T-cell (primary cell): ENCODE results near the gene OR2AK2. TPM values are rescaled to one million over a fixed set of nuclear protein-coding genes. Genes with fewer than 3 reads are reported as not detected.

ENCODE experiments used
- ATAC-seq, 4 experiments: fragments of 200-7000 bp in 3 of 4; fragments of 150-1000 bp in 1 of 4; cut with Tn5 transposase; replicated peaks in 1 of 4; 1 replicate in 3 of 4; 2 replicates in 1 of 4; pipeline ENCODE4 v1.10.0; 2021; ENCODE audit warnings: moderate library complexity in 3 of 4, mild to moderate bottlenecking in 2 of 4, moderate number of reproducible peaks in 1 of 4
- CTCF ChIA-PET, 2 donors: fragments of 300-600 bp; sonication (Branson Sonifier 250); formaldehyde crosslinking; loops; one replicate each; lab custom pipeline; 2022; ENCODE audit warnings: antibody characterized with exemption in 2 of 2; lab: Charles Lee
- POLR2A ChIA-PET, 2 donors: fragments of 300-600 bp; sonication (Branson Sonifier 250); formaldehyde crosslinking; loops; one replicate each; lab custom pipeline; 2022; ENCODE audit warnings: antibody characterized with exemption in 2 of 2; lab: Charles Lee
- DNase-seq, 35 experiments: peaks; one replicate each; pipeline versions ENCODE4 v3.0.0 to v3.0.0-alpha.2; 2013 to 2023
- H3K27ac ChIP-seq: one replicate; pipeline ENCODE4 v1.5.1; 2013; ENCODE audit warnings: low read length
- H3K27me3 ChIP-seq, 2 experiments: replicated peaks in 1 of 2; 1 replicate in 1 of 2; 2 replicates in 1 of 2; pipeline versions ENCODE4 v1.6.1 to v1.7.0; 2013; ENCODE audit warnings: low read length in 1 of 2, mixed read lengths in 1 of 2; ENCODE audit not compliant: control insufficient read depth in 2 of 2, insufficient read depth in 2 of 2; ENCODE audit errors: extremely low read depth in 1 of 2
- H3K36me3 ChIP-seq, 2 donors: 1 replicate in 1 of 2; 2 replicates in 1 of 2; pipeline versions ENCODE4 v1.6.1 to v1.7.0; 2013; ENCODE audit warnings: low read length in 1 of 2; ENCODE audit not compliant: control insufficient read depth in 2 of 2, insufficient read depth in 1 of 2; ENCODE audit errors: extremely low read depth in 1 of 2
- H3K4me1 ChIP-seq, 2 experiments: 1 replicate in 1 of 2; 2 replicates in 1 of 2; pipeline versions ENCODE4 v1.6.1 to v1.7.0; 2013; ENCODE audit warnings: low read length in 2 of 2, mixed read lengths in 1 of 2; ENCODE audit not compliant: insufficient read depth in 2 of 2, control insufficient read depth in 1 of 2; ENCODE audit errors: extremely low read depth in 1 of 2
- H3K4me3 ChIP-seq, 2 donors: 1 replicate in 1 of 2; 2 replicates in 1 of 2; pipeline versions ENCODE4 v1.5.1 to v1.7.0; 2013; ENCODE audit warnings: mild to moderate bottlenecking in 2 of 2, low read length in 1 of 2, moderate library complexity in 1 of 2; ENCODE audit not compliant: control insufficient read depth in 1 of 2; ENCODE audit errors: extremely low read depth in 1 of 2
- H3K9me3 ChIP-seq: 2 replicates; pipeline ENCODE4 v1.7.0; 2013
- H3K27ac Mint-ChIP-seq, 2 donors: one replicate each; pipeline ENCODE4 v1.8.0; 2020 to 2021; ENCODE audit warnings: mild to moderate bottlenecking in 2 of 2, mixed read lengths in 2 of 2
- H3K27me3 Mint-ChIP-seq, 2 donors: one replicate each; pipeline ENCODE4 v1.8.0; 2021 to 2022; ENCODE audit warnings: mixed read lengths in 2 of 2
- H3K36me3 Mint-ChIP-seq: one replicate; pipeline ENCODE4 v1.8.0; 2021; ENCODE audit warnings: mixed read lengths
- H3K4me1 Mint-ChIP-seq, 3 donors: one replicate each; pipeline ENCODE4 v1.8.0; 2020 to 2022; ENCODE audit warnings: mixed read lengths in 3 of 3, mild to moderate bottlenecking in 1 of 3
- H3K4me3 Mint-ChIP-seq, 3 donors: one replicate each; pipeline ENCODE4 v1.8.0; 2020 to 2022; ENCODE audit warnings: mild to moderate bottlenecking in 3 of 3, mixed read lengths in 3 of 3, moderate library complexity in 3 of 3
- H3K9me3 Mint-ChIP-seq, 3 donors: one replicate each; pipeline ENCODE4 v1.8.0; 2020 to 2022; ENCODE audit warnings: mixed read lengths in 3 of 3
- WGBS: methylation state at CpG from one replicate; pipeline ENCODE4 v1.1.5; 2013; ENCODE audit warnings: missing lambda C conversion rate; ENCODE audit not compliant: insufficient coverage; 5-methylcytosine and 5-hydroxymethylcytosine counted together
- total RNA-seq, 35 experiments: library from RNA in 6 of 35; stranded (reverse) in 6 of 35; fragments of 120-200 nt in 1 of 35; gene quantifications; one replicate each; pipeline versions ENCODE4 v1.2.1 to v1.2.4 and lab custom pipeline; 2013 to 2026

The OR2AK2 gene, protein sequence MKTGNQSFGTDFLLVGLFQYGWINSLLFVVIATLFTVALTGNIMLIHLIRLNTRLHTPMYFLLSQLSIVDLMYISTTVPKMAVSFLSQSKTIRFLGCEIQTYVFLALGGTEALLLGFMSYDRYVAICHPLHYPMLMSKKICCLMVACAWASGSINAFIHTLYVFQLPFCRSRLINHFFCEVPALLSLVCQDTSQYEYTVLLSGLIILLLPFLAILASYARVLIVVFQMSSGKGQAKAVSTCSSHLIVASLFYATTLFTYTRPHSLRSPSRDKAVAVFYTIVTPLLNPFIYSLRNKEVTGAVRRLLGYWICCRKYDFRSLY
- under 1 TPM in 2 of 5 donors, not detected in 3; 0.33 to 0.49 TPM for total RNA-seq
- 0.39 TPM for total RNA-seq (2013)
- 0 to 0.20 (median 0) reads per million in 29 experiments for total RNA-seq (lab: John Stamatoyannopoulos, UW)

GRCh38 chr1:247964933-247965332, at the start of gene OR2AK2:
Gene OR2AK2 (plus strand): TSS chr1:247965233. CDS start chr1:247965377, 144 bp downstream.
- no peak for DNase-seq
- H3K36me3 ChIP-seq, result no peaks in the 10 kb centered on the region
- ChIA-PET CTCF (no interaction called here), POLR2A (no interaction called here)
- H3K4me1 Mint-ChIP-seq, result peaks cover 0 to 2% (median 0%) of the 10 kb centered on the region in 3 donors
- no peaks in the 10 kb centered on the region for H3K36me3 Mint-ChIP-seq
- WGBS, result no CpG with 5 or more reads among the region's 2 CpGs
- H3K9me3 Mint-ChIP-seq, result peaks cover 0 to 14% (median 5%) of the 10 kb centered on the region in 3 donors
- H3K27ac Mint-ChIP-seq, result no peak within 1 kb of the TSS
- no peak within 1 kb of the TSS for H3K27ac ChIP-seq
- H3K4me3 ChIP-seq, result no peak within 1 kb of the TSS
- no peaks in the 10 kb centered on the region for H3K9me3 ChIP-seq
- no peaks in the 10 kb centered on the region for H3K27me3 ChIP-seq
- H3K27me3 Mint-ChIP-seq, result no peaks in the 10 kb centered on the region
- H3K4me3 Mint-ChIP-seq, result no peak within 1 kb of the TSS
- no peaks in the 10 kb centered on the region for H3K4me1 ChIP-seq
- no peak for ATAC-seq

DNA sequence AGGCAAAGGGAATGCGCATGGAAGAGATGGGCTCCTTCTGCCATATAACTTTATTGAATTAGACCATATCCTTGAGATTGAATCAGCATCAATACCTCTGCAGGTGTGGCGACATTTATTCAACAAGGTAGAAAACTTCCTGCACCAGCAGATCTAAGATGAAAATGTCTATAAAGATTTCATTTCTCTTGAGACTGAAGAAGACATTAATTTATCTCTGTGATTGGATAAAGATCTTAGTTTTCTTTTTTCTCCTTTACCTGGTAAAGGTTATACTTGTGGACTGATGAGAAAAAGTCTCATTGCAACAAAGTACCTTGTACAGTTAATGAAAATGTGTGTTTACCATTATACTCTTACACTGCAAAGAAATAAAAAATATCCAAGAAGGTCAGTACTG, 45.1 kb upstream of the OR2AK2 start, which contains the start of gene OR2T8:
TSS of gene OR2T8 (plus strand) at position 301 of the 400 bp plus-strand sequence. CDS start 766 bp downstream, outside the sequence.
- no peaks in the 10 kb centered on the region for H3K4me1 ChIP-seq
- WGBS, result no CpG with 5 or more reads among the region's 2 CpGs
- Mint-ChIP-seq H3K4me3 (no peak within 1 kb of the TSS), H3K36me3 (no peaks in the 10 kb centered on the region), H3K4me1 (no peaks in the 10 kb centered on the region), H3K27me3 (peaks cover 2 to 12% of the 10 kb centered on the region in 2 donors), H3K27ac (no peak within 1 kb of the TSS), H3K9me3 (no peaks in the 10 kb centered on the region)
- no peaks in the 10 kb centered on the region for H3K36me3 ChIP-seq
- DNase-seq (no peak), ATAC-seq (no peak)
- H3K9me3 ChIP-seq, result no peaks in the 10 kb centered on the region
- no peak within 1 kb of the TSS for H3K4me3 ChIP-seq
- ChIA-PET POLR2A (no interaction called here), CTCF (no interaction called here)
- no peaks in the 10 kb centered on the region for H3K27me3 ChIP-seq
- H3K27ac ChIP-seq, result no peak within 1 kb of the TSS

DNA sequence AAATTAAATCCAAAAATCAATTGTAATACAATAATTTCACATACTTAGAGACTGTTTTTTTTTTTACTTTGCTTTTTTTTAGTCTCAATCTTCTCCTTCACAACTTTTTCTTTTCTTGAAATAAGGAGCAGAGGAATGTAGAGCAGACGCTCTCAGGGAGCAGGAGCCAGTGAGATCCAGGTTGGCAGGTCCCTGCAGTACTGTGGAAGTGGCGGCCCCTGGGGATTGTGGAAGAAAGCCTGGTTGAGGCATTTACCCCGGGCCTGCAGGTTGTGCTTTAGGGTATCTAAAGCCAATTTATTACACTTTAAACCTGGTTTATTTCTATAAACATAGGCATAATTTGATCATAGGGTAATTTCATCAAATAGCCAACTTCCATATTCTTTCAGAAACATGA, 41.1 kb upstream of the OR2AK2 start:
- H3K9me3 ChIP-seq, result no peaks in the 10 kb centered on the region
- no peaks in the 10 kb centered on the region for H3K36me3 ChIP-seq
- no peak overlapping the region for H3K27ac ChIP-seq
- ChIA-PET POLR2A (no interaction called here), CTCF (no interaction called here)
- ATAC-seq (no peak), DNase-seq (no peak)
- no peaks in the 10 kb centered on the region for H3K4me1 ChIP-seq
- no peaks in the 10 kb centered on the region for H3K27me3 ChIP-seq
- no CpG with 5 or more reads among the region's 3 CpGs for WGBS
- Mint-ChIP-seq H3K4me3 (no peak overlapping the region), H3K36me3 (no peaks in the 10 kb centered on the region), H3K27me3 (peaks cover 0 to 5% of the 10 kb centered on the region in 2 donors), H3K27ac (no peak overlapping the region), H3K9me3 (no peaks in the 10 kb centered on the region), H3K4me1 (no peaks in the 10 kb centered on the region)
- no peak overlapping the region for H3K4me3 ChIP-seq

- POLR2A ChIA-PET, result no interaction called here
- peaks cover 0 to 5% of the 10 kb centered on the region in 2 donors for H3K27me3 Mint-ChIP-seq
- 95% methylated on average over 6 of the region's 9 CpGs for WGBS
These were observed 40.2 kb upstream of the OR2AK2 start, which contains the start of gene OR2AJ1 for GRCh38 chr1:247924868-247925267. Gene OR2AJ1 (plus strand): TSS chr1:247924889. CDS start chr1:247933769, 8,880 bp downstream.

GRCh38 chr1:247933989-247934388, 31.0 kb upstream of the OR2AK2 start:
- POLR2A ChIA-PET, result no interaction called here
- WGBS, result 92% methylated on average over 2 of the region's 8 CpGs
- H3K4me1 ChIP-seq, result peaks cover 0 to 10% of the 10 kb centered on the region in 2 experiments
- H3K27ac Mint-ChIP-seq, result no peak overlapping the region
- no peak overlapping the region for H3K27ac ChIP-seq
- H3K9me3 Mint-ChIP-seq, result peaks cover 0 to 7% (median 0%) of the 10 kb centered on the region in 3 donors
- H3K4me1 Mint-ChIP-seq, result no peaks in the 10 kb centered on the region
- H3K27me3 ChIP-seq, result no peaks in the 10 kb centered on the region
- CTCF ChIA-PET, result no interaction called here
- H3K36me3 Mint-ChIP-seq, result no peaks in the 10 kb centered on the region
- no peak overlapping the region for H3K4me3 ChIP-seq
- DNase-seq (no peak), ATAC-seq (no peak)
- H3K9me3 ChIP-seq, result no peaks in the 10 kb centered on the region
- no peaks in the 10 kb centered on the region for H3K36me3 ChIP-seq
- peaks cover 0 to 11% of the 10 kb centered on the region in 2 donors for H3K27me3 Mint-ChIP-seq
- no peak overlapping the region for H3K4me3 Mint-ChIP-seq

More at GRCh38 chr1:247924868-247925267, 40.2 kb upstream of the OR2AK2 start, which contains the start of gene OR2AJ1:
- H3K27ac ChIP-seq, result no peak within 1 kb of the TSS
- H3K36me3 ChIP-seq, result no peaks in the 10 kb centered on the region
- Mint-ChIP-seq H3K36me3 (no peaks in the 10 kb centered on the region), H3K4me3 (no peak within 1 kb of the TSS), H3K4me1 (no peaks in the 10 kb centered on the region), H3K27ac (no peak within 1 kb of the TSS), H3K9me3 (no peaks in the 10 kb centered on the region)
- ATAC-seq, result no peak
- DNase-seq, result no peak
- no peaks in the 10 kb centered on the region for H3K27me3 ChIP-seq
- no peaks in the 10 kb centered on the region for H3K4me1 ChIP-seq
- no peaks in the 10 kb centered on the region for H3K9me3 ChIP-seq
- H3K4me3 ChIP-seq, result no peak within 1 kb of the TSS
- CTCF ChIA-PET, result no interaction called here

DNA sequence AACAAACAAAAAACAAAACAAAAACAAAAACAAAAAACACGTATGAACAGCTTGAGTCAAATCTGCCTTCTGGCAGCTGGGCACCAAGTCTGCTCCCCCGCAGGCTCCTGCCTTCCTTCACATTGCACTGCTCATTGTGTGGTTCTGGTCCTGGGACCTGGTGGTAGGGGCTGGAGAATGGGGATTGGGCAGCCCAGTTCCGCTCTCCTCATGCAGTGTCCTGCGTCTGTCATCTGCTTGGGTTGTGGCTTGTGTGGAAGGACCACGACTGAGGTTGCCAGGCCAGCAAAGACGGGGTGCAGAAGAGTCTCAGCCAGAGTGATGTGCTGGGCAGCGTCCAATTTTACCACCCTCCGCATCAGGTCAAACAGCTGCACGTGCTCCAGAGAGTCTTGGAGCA, 29.3 kb upstream of the OR2AK2 start:
- WGBS, result 91% methylated on average over 4 of the region's 9 CpGs

More for the DNA sequence above, 29.3 kb upstream of the OR2AK2 start:
- Histone ChIP-seq H3K36me3 (no peaks in the 10 kb centered on the region), H3K9me3 (no peaks in the 10 kb centered on the region), H3K4me3 (no peak overlapping the region), H3K27me3 (no peaks in the 10 kb centered on the region), H3K4me1 (peaks cover 0 to 10% of the 10 kb centered on the region in 2 experiments), H3K27ac (no peak overlapping the region)
- Mint-ChIP-seq H3K36me3 (no peaks in the 10 kb centered on the region), H3K4me1 (no peaks in the 10 kb centered on the region), H3K9me3 (peaks cover 0 to 7% (median 0%) of the 10 kb centered on the region in 3 donors), H3K4me3 (peak overlapping the region in 1 of 3 donors; percentile 44), H3K27ac (no peak overlapping the region), H3K27me3 (peaks cover 0 to 11% of the 10 kb centered on the region in 2 donors)
- ATAC-seq (no peak), DNase-seq (no peak)
- ChIA-PET POLR2A (no interaction called here), CTCF (no interaction called here)
